ENCODE results near the gene NTM.

GRCh38 chr11:131975619-131976018 lies 605.2 kb downstream of the NTM start:
- TF ChIP-seq CTCF (optimal IDR thresholded peaks at IDR 0.05 in 1 of 3, IDR thresholded peaks at IDR 0.05 in 1 of 3, conservative IDR thresholded peaks at IDR 0.05 in 1 of 3; ENCODE audit: extremely low read depth in 1 of 3, insufficient read depth in 2 of 3, low read length in 3 of 3) (no peak), EZH2 (IDR thresholded peaks at IDR 0.05; ENCODE audit: low read length) (no peak)
